ENCODE measurements around the gene GDF9. TPM values are rescaled to one million over a fixed set of nuclear protein-coding genes. Genes with fewer than 3 reads are reported as not detected.

The GDF9 gene, protein sequence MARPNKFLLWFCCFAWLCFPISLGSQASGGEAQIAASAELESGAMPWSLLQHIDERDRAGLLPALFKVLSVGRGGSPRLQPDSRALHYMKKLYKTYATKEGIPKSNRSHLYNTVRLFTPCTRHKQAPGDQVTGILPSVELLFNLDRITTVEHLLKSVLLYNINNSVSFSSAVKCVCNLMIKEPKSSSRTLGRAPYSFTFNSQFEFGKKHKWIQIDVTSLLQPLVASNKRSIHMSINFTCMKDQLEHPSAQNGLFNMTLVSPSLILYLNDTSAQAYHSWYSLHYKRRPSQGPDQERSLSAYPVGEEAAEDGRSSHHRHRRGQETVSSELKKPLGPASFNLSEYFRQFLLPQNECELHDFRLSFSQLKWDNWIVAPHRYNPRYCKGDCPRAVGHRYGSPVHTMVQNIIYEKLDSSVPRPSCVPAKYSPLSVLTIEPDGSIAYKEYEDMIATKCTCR
- total RNA-seq (2014; rRNA removed; shearing (Covaris generic)) (0.14 and 0.66 TPM in 2 replicates), polyA plus RNA-seq (2016; fragmentation: Nextera tagmentation; extraction: Ambion mirVana) (0.11 and 0.37 TPM in 2 replicates)
- long read RNA-seq, partial matches to known transcripts: 1 of 1 reads
- long read RNA-seq, other reads (novel, unspliced or antisense): 0 of 1 reads

DNA sequence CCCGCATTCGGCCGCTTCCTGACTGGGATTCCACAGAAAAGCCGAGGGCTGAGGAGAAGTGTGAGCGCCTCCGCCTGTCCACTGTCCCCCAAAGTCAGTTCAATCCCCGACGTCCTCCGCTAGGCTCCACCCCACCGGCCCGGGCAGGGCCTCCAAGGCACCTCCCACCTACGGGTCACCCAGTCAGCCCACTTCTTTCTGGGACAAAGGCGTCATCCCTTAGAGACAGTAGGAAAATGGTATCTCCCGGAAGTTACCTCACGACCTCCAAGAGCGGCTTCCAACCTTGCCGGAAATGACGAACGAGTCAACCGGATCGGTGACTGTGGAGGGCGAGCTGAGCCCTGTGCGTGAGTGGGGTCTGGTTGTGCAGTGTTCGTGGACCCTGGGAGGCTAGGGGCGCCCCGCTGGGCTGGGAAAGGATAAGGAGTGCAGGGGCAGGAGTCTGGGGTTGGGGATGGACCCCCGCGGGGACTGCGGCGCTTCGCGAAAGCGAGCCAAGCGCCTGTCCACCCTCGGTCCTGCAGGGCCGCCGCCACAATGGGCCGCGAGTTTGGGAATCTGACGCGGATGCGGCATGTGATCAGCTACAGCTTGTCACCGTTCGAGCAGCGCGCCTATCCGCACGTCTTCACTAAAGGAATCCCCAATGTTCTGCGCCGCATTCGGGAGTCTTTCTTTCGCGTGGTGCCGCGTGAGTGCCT, at the start of gene GDF9, which contains the start of gene UQCRQ:
Gene GDF9, minus strand, starts transcription at position 128 of the 704 bp plus-strand sequence. CDS start 1,936 bp downstream, outside the sequence.
Gene UQCRQ, plus strand, starts transcription at position 301 of the 704 bp plus-strand sequence. Its CDS starts 240 bp downstream, at position 541.
- ATAC-seq (peak; percentile 98), DNase-seq (ENCODE audit: low spot score) (peak; percentile 100)
- peak within 1 kb of the TSS; percentile 100 for H3K4me2 ChIP-seq
- Mint-ChIP-seq H3K27ac (peak within 1 kb of the TSS; percentile 100), H3K4me1 (peaks cover 23% of the 10 kb centered on the region), H3K9me3 (no peaks in the 10 kb centered on the region), H3K36me3 (ENCODE audit: low read depth) (peaks cover 35% of the 10 kb centered on the region), H3K4me3 (peak within 1 kb of the TSS; percentile 99), H3K27me3 (ENCODE audit: insufficient read depth, low read depth, poor library complexity) (peaks cover 9% of the 10 kb centered on the region)
- H3K4me1 ChIP-seq (ENCODE audit: insufficient read depth): peaks cover 16% of the 10 kb centered on the region
- peaks cover 15% of the 10 kb centered on the region for H3K36me3 ChIP-seq (ENCODE audit: insufficient read depth)
- H2AFZ ChIP-seq: peak within 1 kb of the TSS; percentile 93
- H3K27ac ChIP-seq (ENCODE audit: low read depth): peak within 1 kb of the TSS; percentile 97
- H3K9me2 ChIP-seq (ENCODE audit: insufficient read depth): no peaks in the 10 kb centered on the region
- peaks cover 8% of the 10 kb centered on the region; the same call in 1 of the 2 replicates for H4K20me1 ChIP-seq (replicated peaks; ENCODE audit: insufficient read depth)
- peaks cover 26% of the 10 kb centered on the region for H3F3A ChIP-seq (replicated peaks; ENCODE audit: low read depth)
- H3K27me3 ChIP-seq (ENCODE audit: insufficient read depth): no peaks in the 10 kb centered on the region
- H3K4me3 ChIP-seq: peak within 1 kb of the TSS; percentile 98
- peaks cover 20% of the 10 kb centered on the region for H3K79me2 ChIP-seq (replicated peaks; ENCODE audit: insufficient read depth)
- TF ChIP-seq ZNF114 (CRISPR knock-in tag; IDR thresholded peaks at IDR 0.05) (no peak), CREB1 (CRISPR knock-in tag; IDR thresholded peaks at IDR 0.05; ENCODE audit: low read depth) (peak; percentile 95), EZH2phosphoT487 (IDR thresholded peaks at IDR 0.05; ENCODE audit: unreplicated experiment) (no peak), ZNF331 (CRISPR knock-in tag; IDR thresholded peaks at IDR 0.05; ENCODE audit: low read depth) (no peak), JUNB (IDR thresholded peaks at IDR 0.05; ENCODE audit: unreplicated experiment) (no peak), STAT1 (IDR thresholded peaks at IDR 0.05; ENCODE audit: unreplicated experiment) (no peak), POLR2AphosphoS5 (IDR thresholded peaks at IDR 0.05; ENCODE audit: low read depth) (peak; percentile 97), EZH2 (IDR thresholded peaks at IDR 0.05; ENCODE audit: low read depth, unreplicated experiment) (no peak)
- TF ChIP-seq, protein P1, sequence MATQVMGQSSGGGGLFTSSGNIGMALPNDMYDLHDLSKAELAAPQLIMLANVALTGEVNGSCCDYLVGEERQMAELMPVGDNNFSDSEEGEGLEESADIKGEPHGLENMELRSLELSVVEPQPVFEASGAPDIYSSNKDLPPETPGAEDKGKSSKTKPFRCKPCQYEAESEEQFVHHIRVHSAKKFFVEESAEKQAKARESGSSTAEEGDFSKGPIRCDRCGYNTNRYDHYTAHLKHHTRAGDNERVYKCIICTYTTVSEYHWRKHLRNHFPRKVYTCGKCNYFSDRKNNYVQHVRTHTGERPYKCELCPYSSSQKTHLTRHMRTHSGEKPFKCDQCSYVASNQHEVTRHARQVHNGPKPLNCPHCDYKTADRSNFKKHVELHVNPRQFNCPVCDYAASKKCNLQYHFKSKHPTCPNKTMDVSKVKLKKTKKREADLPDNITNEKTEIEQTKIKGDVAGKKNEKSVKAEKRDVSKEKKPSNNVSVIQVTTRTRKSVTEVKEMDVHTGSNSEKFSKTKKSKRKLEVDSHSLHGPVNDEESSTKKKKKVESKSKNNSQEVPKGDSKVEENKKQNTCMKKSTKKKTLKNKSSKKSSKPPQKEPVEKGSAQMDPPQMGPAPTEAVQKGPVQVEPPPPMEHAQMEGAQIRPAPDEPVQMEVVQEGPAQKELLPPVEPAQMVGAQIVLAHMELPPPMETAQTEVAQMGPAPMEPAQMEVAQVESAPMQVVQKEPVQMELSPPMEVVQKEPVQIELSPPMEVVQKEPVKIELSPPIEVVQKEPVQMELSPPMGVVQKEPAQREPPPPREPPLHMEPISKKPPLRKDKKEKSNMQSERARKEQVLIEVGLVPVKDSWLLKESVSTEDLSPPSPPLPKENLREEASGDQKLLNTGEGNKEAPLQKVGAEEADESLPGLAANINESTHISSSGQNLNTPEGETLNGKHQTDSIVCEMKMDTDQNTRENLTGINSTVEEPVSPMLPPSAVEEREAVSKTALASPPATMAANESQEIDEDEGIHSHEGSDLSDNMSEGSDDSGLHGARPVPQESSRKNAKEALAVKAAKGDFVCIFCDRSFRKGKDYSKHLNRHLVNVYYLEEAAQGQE (IDR thresholded peaks at IDR 0.05; ENCODE audit: unreplicated experiment): no peak
- TF ChIP-seq, protein P2, sequence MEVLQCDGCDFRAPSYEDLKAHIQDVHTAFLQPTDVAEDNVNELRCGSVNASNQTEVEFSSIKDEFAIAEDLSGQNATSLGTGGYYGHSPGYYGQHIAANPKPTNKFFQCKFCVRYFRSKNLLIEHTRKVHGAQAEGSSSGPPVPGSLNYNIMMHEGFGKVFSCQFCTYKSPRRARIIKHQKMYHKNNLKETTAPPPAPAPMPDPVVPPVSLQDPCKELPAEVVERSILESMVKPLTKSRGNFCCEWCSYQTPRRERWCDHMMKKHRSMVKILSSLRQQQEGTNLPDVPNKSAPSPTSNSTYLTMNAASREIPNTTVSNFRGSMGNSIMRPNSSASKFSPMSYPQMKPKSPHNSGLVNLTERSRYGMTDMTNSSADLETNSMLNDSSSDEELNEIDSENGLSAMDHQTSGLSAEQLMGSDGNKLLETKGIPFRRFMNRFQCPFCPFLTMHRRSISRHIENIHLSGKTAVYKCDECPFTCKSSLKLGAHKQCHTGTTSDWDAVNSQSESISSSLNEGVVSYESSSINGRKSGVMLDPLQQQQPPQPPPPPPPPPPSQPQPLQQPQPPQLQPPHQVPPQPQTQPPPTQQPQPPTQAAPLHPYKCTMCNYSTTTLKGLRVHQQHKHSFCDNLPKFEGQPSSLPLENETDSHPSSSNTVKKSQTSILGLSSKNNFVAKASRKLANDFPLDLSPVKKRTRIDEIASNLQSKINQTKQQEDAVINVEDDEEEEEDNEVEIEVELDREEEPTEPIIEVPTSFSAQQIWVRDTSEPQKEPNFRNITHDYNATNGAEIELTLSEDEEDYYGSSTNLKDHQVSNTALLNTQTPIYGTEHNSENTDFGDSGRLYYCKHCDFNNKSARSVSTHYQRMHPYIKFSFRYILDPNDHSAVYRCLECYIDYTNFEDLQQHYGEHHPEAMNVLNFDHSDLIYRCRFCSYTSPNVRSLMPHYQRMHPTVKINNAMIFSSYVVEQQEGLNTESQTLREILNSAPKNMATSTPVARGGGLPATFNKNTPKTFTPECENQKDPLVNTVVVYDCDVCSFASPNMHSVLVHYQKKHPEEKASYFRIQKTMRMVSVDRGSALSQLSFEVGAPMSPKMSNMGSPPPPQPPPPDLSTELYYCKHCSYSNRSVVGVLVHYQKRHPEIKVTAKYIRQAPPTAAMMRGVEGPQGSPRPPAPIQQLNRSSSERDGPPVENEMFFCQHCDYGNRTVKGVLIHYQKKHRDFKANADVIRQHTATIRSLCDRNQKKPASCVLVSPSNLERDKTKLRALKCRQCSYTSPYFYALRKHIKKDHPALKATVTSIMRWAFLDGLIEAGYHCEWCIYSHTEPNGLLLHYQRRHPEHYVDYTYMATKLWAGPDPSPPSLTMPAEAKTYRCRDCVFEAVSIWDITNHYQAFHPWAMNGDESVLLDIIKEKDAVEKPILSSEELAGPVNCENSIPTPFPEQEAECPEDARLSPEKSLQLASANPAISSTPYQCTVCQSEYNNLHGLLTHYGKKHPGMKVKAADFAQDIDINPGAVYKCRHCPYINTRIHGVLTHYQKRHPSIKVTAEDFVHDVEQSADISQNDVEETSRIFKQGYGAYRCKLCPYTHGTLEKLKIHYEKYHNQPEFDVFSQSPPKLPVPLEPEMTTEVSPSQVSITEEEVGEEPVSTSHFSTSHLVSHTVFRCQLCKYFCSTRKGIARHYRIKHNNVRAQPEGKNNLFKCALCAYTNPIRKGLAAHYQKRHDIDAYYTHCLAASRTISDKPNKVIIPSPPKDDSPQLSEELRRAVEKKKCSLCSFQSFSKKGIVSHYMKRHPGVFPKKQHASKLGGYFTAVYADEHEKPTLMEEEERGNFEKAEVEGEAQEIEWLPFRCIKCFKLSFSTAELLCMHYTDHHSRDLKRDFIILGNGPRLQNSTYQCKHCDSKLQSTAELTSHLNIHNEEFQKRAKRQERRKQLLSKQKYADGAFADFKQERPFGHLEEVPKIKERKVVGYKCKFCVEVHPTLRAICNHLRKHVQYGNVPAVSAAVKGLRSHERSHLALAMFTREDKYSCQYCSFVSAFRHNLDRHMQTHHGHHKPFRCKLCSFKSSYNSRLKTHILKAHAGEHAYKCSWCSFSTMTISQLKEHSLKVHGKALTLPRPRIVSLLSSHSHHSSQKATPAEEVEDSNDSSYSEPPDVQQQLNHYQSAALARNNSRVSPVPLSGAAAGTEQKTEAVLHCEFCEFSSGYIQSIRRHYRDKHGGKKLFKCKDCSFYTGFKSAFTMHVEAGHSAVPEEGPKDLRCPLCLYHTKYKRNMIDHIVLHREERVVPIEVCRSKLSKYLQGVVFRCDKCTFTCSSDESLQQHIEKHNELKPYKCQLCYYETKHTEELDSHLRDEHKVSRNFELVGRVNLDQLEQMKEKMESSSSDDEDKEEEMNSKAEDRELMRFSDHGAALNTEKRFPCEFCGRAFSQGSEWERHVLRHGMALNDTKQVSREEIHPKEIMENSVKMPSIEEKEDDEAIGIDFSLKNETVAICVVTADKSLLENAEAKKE (CRISPR knock-in tag; IDR thresholded peaks at IDR 0.05): no peak
- TF ChIP-seq, protein P3, sequence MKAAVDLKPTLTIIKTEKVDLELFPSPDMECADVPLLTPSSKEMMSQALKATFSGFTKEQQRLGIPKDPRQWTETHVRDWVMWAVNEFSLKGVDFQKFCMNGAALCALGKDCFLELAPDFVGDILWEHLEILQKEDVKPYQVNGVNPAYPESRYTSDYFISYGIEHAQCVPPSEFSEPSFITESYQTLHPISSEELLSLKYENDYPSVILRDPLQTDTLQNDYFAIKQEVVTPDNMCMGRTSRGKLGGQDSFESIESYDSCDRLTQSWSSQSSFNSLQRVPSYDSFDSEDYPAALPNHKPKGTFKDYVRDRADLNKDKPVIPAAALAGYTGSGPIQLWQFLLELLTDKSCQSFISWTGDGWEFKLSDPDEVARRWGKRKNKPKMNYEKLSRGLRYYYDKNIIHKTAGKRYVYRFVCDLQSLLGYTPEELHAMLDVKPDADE (IDR thresholded peaks at IDR 0.05): peak; percentile 80
